CD1c-positive myeloid dendritic cell (primary cell): Measurements from ENCODE around the gene HLX.

Experiments used
- DNase-seq: peaks from one replicate; pipeline ENCODE4 v3.0.0-alpha.2; 2016; ENCODE audit errors: extremely low spot score

Gene HLX

DNA sequence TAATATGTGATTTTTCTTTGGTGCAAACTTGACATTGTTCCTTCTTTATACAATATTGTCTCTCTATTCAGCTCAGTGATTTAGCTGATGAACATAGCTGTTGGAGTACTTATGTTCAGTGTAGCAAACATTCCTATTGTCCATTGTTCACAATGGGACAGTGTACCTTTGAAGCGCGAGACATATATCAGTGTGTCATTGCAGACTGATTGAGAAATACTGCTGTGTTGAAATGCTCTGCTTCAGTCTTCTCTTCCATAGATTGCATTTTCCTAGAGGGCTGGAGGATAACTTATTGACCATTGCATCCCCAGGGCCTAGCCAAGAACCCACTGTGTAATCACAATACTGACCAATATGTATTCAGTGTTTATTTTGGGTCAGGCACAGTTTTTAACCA is 46.5 kb downstream of the HLX start:
- no peak for DNase-seq

DNA sequence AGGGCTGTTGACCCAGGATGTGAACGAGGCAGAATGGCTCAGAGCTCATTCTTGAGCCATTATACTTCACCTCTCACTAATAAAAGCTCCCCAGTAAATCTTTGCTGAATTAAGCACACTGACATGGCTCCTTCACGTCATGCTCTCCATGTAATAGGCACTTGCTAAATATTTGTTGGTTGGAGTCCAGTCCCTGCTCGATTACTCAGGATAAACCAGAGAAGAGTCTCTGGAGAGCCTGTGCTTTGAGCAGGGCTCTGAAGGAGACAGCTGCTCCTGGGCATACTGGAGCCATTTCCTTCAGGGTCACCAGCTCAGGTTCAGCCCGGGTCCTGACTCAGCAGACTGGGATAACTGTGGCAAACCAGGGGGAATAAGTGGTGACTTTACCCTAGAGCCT is 46.9 kb downstream of the HLX start:
- DNase-seq = no peak

DNA sequence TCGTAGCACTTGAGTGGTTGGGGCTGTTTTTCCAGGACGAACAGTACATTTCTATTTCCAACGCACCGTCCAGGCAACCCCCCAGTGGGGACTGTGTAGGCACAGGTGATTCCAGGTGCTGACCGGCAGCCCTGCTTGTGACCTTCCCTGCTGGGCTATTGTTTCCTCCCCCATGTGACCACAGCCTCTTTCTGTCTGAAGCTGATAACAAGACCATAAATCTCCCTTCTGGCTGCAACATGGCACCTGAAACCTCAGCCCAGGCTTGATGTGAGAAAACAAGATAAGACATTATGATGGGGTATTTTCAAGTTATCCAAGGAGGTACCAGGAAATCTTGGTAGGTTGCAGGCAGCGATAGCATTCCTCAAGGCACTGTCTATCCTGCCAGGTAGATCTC is 48.2 kb downstream of the HLX start:
- no peak for DNase-seq

DNA sequence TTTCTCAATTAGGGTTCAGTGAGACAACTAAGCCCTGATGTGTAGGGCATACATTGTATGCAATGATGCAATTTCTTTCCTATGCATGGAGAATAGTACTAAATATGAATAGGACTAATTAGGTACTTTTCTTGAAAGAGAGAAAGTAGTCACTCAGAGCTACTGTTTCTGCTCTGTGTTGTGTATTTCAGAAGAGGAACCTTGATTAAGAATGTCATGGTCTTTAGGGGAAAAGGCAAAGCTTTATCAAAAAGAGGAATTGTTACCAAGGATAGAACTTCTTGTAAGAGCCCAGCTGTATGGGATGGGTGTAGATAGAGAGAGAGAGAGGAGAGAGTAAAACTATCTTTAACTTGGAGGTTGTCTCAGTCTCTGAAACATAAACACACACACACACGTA is 49.1 kb downstream of the HLX start:
- DNase-seq = peak; percentile 64

DNA sequence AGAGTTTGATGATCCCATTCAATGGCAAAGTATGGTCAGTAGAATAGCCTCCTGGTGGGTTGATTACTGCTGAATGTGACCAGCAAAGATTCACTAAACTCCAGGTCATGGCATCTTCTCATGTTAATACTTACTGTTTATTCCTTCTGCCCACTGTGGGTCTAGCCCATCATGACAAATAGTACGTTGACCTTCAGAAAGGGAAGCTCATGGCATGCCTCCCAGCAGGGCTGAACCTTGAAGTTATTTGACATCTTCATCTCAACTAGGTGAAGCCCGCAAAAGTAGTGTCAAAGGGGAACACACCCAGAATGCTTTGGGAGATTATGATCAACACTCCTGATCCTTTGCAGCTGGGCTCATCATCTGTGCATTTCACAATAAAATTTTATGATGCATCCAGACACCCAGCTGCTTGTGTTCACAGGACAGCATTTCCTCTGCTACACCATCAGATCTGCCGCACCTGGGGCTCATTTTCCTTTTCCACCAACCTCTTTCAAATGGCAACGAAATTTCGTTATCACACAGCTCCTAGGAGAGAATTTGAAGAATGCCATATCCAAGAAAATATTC is 49.6 kb downstream of the HLX start:
- DNase-seq = peak; percentile 23

DNA sequence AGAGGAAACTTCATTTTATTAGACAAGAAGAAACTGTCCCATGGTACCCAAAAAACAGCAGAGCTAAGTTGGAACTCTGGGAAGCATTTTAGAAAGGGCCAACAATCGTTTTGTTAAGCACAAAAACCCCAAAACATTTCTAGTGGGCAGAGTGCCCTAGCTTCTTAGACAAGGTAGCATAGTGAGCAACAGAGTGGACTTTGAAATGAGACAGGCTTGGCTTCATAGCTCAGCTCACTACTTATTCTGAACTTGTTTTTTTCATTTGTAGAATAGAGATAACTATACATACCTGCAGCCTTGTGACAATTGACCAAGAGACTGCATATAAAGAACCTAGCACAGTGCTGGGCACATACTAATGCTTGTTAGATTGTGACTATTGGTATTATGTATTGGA is 50.1 kb downstream of the HLX start:
- no peak for DNase-seq
